ACC112 (cell line): ENCODE results near the gene MRC1.
"Not testable (repeated sequence)": the region's sequence is repeated elsewhere in the genome, so short reads cannot be mapped to it uniquely, and the experiment has no call there.

ENCODE experiments used
- H2AFZ ChIP-seq: fragments of 200-600 bp; sonication (generic); one replicate; pipeline ENCODE4 v1.6.0; 2017; ENCODE audit warnings: antibody characterized with exemption, low read length; ENCODE audit not compliant: unreplicated experiment
- H3K27ac ChIP-seq: fragments of 200-600 bp; sonication (generic); 2 replicates; pipeline ENCODE4 v1.5.1; 2014; ENCODE audit warnings: low read depth, mild to moderate bottlenecking, antibody characterized with exemption, low read length, moderate library complexity
- H3K27me3 ChIP-seq: fragments of 200-600 bp; sonication (generic); 2 replicates; pipeline ENCODE4 v1.6.1; 2014; ENCODE audit warnings: mild to moderate bottlenecking, antibody characterized with exemption, low read length, moderate library complexity, mixed read lengths; ENCODE audit not compliant: insufficient read depth
- H3K36me3 ChIP-seq: fragments of 200-600 bp; sonication (generic); 2 replicates; pipeline ENCODE4 v1.6.1; 2016; ENCODE audit warnings: mild to moderate bottlenecking, antibody characterized with exemption, low read length, moderate library complexity, mixed read lengths; ENCODE audit not compliant: insufficient read depth
- H3K4me1 ChIP-seq: fragments of 200-600 bp; sonication (generic); one replicate; pipeline ENCODE4 v1.6.1; 2016; ENCODE audit warnings: low read length, mixed read lengths; ENCODE audit not compliant: insufficient read depth, unreplicated experiment, control insufficient read depth
- H3K4me3 ChIP-seq: fragments of 200-600 bp; sonication (generic); 2 replicates; pipeline ENCODE4 v1.5.1; 2014; ENCODE audit warnings: mild to moderate bottlenecking, low read depth, low read length
- H3K79me2 ChIP-seq: fragments of 200-600 bp; sonication (generic); one replicate; pipeline ENCODE4 v1.6.0; 2016; ENCODE audit warnings: low read length; ENCODE audit not compliant: control insufficient read depth, unreplicated experiment, insufficient read depth

The MRC1 gene

DNA sequence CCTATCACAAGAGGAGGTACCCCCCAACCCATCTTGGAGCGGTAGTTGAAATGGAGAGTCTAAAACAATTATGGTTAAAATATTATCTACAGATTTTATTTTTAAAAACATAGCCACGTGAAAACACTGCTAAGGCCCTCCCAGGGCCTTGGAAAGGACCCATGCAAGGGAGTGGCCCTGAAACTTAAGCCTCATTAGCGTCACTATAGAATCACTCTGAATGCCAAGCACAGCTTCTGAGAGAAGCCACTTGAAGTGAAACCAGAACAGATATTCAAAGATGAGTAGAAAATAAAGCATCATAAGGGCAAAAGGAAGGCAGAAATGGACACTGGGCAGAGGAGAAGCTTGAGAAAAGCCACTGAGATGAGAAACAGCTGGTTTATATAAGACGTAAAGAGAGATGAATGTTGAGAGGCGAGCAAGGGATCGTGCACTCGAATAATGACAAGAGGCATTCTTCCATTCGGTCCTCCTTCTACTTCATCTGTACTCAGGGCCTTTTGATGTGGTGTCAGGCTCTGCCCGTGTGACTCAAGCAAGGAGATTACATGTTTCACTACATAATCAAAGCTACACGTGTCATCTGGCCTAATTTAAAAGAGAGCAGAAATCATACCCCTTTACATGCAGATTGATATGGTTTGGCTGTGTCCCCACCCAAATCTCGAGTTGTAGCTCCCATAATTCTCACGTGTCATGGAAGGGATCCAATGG, 109.2 kb downstream of the MRC1 start:
- Histone ChIP-seq H3K36me3 (no peaks in the 10 kb centered on the region), H3K4me1 (peaks cover 7% of the 10 kb centered on the region), H3K27ac (no peak overlapping the region), H3K79me2 (no peaks in the 10 kb centered on the region), H2AFZ (no peak overlapping the region), H3K4me3 (no peak overlapping the region), H3K27me3 (no peaks in the 10 kb centered on the region)

DNA sequence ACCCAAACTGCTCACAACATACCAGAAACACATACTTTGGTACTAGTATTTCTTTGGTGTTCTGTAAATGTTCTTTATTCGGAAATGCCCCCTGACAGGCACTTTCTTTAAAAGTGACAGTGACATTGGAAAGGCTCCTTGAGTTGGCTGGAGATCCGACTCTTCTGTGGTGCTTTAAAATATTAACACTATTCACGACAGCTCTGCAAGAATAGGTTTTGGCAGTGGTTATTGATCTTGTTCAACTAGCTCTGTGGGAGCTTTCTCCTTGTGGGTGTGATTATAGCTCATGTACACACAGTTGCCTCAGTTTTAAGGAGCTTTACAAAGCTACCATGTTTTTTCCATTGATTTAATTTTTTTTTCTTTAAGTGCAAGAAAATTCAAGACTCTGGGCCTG, 112.2 kb downstream of the MRC1 start:
- H3K4me3 ChIP-seq, result no peak overlapping the region
- no peaks in the 10 kb centered on the region for H3K79me2 ChIP-seq
- no peak overlapping the region for H3K27ac ChIP-seq
- H3K27me3 ChIP-seq, result no peaks in the 10 kb centered on the region
- H3K36me3 ChIP-seq, result no peaks in the 10 kb centered on the region
- H3K4me1 ChIP-seq, result peaks cover 20% of the 10 kb centered on the region
- H2AFZ ChIP-seq, result no peak overlapping the region

DNA sequence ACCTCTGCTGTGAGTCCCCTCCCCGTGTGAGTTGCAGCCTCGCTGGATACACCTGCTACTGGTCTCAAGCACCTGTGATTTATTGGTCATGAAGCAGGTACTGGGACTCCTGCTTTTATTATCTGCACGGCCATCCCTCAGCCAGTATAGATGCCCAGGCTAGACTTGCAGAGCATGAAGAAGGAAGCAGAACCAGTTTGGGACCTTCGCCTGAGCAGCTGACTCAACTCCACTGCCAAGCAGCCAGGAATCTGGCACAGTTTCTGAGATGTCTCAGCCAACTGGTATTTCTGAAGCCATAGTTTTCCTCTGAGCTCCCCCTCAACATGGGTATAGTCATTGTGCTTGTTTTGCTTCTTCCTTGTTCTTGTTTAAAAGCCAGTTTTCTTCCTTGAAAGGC, 114.6 kb downstream of the MRC1 start:
- peak overlapping the region; percentile 71 for H3K27ac ChIP-seq
- peaks cover 20% of the 10 kb centered on the region for H3K4me1 ChIP-seq
- H3K27me3 ChIP-seq, result no peaks in the 10 kb centered on the region
- H2AFZ ChIP-seq, result peak overlapping the region; percentile 19
- H3K79me2 ChIP-seq, result no peaks in the 10 kb centered on the region
- H3K4me3 ChIP-seq, result no peak overlapping the region; the same call in 1 of the 2 replicates
- no peaks in the 10 kb centered on the region for H3K36me3 ChIP-seq

DNA sequence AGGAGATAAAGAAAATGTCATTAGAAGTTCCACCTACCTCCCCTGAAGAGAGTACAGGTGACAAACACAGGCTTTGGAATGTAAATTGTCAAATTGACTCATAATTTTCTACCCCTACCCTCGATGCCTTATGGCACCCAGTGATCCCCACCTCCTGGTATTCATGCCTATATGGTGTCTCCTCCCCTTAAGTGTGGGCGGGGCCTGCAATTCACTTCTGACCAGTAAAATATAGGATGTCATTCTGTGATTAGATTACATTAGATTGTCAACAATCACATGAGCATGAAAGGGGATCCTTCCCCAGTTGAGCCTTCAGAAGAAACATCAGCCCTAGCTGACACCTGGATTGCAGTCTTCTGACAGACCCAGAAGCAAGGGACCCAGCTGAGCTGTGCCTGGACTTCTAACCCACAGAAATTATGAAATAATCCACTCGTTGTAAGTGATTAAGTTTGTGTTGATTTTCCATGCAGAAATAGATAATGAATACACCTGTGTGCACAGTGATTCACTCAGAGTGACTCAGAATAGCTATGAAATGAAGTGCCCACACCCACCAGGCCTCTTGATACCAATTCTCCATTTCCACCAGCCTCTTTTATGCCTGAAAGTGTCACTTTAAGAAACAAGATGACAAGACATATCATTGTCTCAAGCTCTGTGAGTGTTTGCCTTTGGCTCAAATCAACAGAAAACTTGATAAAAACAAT, 134.0 kb downstream of the MRC1 start:
- no peak overlapping the region for H2AFZ ChIP-seq
- no peaks in the 10 kb centered on the region for H3K4me1 ChIP-seq
- no peaks in the 10 kb centered on the region for H3K36me3 ChIP-seq
- no peak overlapping the region for H3K4me3 ChIP-seq
- H3K79me2 ChIP-seq, result no peaks in the 10 kb centered on the region
- no peak overlapping the region for H3K27ac ChIP-seq
- no peaks in the 10 kb centered on the region for H3K27me3 ChIP-seq

DNA sequence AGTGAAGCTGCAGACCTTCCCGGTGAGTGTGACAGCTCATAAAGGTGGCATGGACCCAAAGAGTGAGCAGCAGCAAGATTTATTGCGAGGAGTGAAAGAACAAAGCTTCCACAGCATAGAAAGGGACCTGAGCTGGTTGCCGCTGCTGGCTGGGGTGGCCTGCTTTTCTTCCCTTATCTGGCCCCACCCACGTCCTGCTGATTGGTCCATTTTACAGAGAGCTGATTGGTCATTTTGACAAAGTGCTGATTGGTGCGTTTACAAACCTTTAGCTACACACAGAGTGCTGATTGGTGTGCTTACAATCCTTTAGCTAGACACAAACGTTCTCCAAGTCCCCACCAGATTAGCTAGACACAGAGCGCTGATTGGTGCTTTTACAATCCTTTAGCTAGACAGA, 141.1 kb downstream of the MRC1 start:
- H3K79me2 ChIP-seq, H2AFZ ChIP-seq, H3K27ac ChIP-seq, H3K4me3 ChIP-seq, H3K27me3 ChIP-seq, H3K36me3 ChIP-seq: not testable (repeated sequence)
- H3K4me1 ChIP-seq, result peaks cover 20% of the 10 kb centered on the region

DNA sequence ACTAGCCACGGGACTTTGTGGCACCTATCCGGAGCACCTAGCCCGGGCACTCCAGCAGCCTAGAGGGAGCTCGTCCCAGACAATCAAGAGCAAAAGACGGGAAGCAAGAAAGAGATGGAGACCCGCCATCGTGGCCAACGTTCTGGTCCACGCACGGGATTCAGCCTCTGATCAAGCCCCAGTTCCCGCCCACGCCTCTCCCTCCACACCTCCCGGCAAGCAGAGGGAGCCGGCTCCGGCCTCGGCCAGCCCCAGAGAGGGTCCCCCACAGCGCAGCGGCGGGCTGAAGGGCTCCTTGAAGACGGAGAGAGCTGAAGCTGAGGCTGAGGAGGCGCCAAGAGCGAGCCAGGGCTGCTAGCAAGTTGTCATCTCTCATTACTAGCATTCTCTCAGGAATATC, 141.6 kb downstream of the MRC1 start:
- no peaks in the 10 kb centered on the region for H3K36me3 ChIP-seq
- H3K79me2 ChIP-seq, result no peaks in the 10 kb centered on the region
- H3K4me1 ChIP-seq, result peaks cover 21% of the 10 kb centered on the region
- H3K27ac ChIP-seq, result no peak overlapping the region
- H3K4me3 ChIP-seq, result no peak overlapping the region
- H2AFZ ChIP-seq, result no peak overlapping the region
- no peaks in the 10 kb centered on the region for H3K27me3 ChIP-seq

DNA sequence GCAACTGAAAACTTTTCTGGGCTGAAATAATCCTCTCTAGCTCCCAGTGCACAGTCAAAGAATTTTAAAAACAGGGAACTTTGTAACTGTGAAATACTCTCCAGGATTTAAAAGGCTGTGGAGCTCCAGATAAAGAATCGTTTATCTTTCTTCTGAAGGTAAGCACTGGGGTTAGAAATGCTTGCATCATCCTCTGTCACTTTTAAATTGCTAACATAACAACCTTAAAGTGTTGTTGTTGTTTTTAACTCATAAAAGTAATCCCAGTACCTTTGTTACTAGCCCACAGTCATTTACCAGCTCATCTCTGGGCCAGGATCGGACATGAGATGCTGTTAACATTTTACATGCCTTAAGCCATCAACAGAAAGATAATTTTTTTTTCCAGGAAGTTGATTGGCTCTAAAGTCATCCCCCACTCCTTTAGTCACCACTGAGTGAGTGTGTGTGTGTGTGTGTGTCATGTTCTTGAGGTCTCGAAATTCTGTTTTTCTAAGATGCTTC, 142.8 kb downstream of the MRC1 start, which contains the start of gene SLC39A12:
TSS of gene SLC39A12 (plus strand) at position 51 of the 504 bp plus-strand sequence. CDS start 1,359 bp downstream, outside the sequence.
- Histone ChIP-seq H3K4me1 (peaks cover 21% of the 10 kb centered on the region), H3K79me2 (no peaks in the 10 kb centered on the region), H3K4me3 (no peak within 1 kb of the TSS), H3K36me3 (no peaks in the 10 kb centered on the region), H3K27me3 (no peaks in the 10 kb centered on the region), H3K27ac (peak within 1 kb of the TSS; percentile 42), H2AFZ (peak within 1 kb of the TSS; percentile 88)

DNA sequence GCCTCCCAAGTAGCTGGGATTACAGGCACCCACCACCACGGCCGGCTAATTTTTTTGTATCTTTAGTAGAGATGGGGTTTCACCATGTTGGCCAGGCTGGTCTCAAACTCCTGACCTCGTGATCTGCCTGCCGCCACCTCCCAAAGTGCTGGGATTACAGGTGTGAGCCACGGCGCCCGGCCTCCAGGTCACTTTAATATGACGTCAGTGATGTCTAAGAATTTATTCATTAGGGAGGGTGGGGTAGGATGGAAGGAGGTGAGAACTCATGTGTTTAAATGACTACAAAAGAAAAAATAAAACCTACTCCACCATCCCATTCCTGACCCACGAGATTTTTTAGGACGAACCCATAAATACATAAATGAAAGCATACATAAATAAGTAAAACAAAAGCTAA, 145.2 kb downstream of the MRC1 start:
- Histone ChIP-seq H3K4me1 (peaks cover 21% of the 10 kb centered on the region), H3K27ac (0 out of 2 replicates have a peak overlapping the region, but pooled peaks have one; percentile 1)
- H3K27me3 ChIP-seq, H2AFZ ChIP-seq, H3K4me3 ChIP-seq, H3K36me3 ChIP-seq, H3K79me2 ChIP-seq: not testable (repeated sequence)

DNA sequence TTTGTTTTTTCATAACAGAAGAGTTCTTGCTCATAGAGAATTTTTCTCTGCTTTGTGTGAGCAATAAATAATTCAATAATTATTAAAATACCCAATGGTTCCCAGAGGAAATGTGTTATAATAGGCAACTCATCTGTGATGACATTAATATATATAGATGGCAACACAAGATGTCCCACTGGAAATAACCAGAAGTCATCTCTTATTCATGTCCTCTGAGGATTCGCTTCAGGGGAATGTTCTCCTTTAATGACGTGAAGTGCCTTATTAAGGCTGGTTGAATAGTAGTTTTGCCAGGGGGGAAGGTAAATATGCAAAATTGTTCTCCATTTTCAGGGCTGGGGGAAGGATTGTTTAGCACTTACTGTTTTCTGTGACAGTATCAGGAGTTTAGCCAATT, 145.7 kb downstream of the MRC1 start:
- no peaks in the 10 kb centered on the region for H3K36me3 ChIP-seq
- H2AFZ ChIP-seq, result no peak overlapping the region
- H3K4me3 ChIP-seq, result no peak overlapping the region
- no peaks in the 10 kb centered on the region for H3K79me2 ChIP-seq
- H3K27ac ChIP-seq, result peak overlapping the region; percentile 61
- H3K27me3 ChIP-seq, result no peaks in the 10 kb centered on the region
- peaks cover 21% of the 10 kb centered on the region for H3K4me1 ChIP-seq

DNA sequence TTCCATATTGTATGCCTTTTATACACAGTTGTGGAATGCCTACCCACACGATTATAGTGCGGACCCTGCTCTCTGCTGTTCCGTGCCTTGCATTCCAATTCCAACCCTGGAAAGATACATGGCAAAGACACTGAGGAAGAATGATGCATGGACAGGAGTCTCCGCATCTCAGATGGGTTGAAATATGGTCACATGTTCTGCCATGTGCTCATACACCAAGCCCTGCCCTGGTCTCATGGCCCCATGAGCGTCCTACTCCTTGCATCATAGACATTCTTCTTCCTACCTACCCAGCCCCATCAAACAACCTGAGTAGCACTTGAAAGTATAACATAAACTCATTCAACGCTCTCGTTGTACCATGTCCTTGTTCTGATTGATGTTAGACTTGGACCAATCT, 148.9 kb downstream of the MRC1 start:
- Histone ChIP-seq H2AFZ (no peak overlapping the region), H3K4me3 (no peak overlapping the region), H3K79me2 (no peaks in the 10 kb centered on the region), H3K27me3 (no peaks in the 10 kb centered on the region; the same call in 1 of the 2 replicates), H3K36me3 (no peaks in the 10 kb centered on the region), H3K27ac (no peak overlapping the region), H3K4me1 (peaks cover 12% of the 10 kb centered on the region)

DNA sequence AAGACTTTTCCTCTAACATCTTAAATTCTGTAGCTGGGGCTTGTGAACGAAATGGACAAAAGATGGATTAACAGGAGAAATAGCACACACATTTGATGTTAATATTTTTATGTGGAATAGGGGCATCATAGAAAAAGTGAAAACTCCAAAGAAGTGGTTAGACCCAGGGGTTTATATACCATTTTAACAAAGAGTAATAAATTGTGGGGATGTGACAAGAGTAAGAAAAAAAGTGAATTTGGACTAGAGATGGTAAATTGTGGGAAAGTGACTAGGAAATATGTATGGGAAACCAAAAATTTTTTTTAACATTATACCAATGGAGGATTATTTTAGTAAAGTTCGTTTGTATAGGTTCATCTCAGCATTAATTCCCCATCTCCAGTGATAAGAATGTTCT, 150.7 kb downstream of the MRC1 start:
- Histone ChIP-seq H3K79me2 (no peaks in the 10 kb centered on the region), H3K4me3 (no peak overlapping the region), H2AFZ (no peak overlapping the region), H3K4me1 (peaks cover 5% of the 10 kb centered on the region), H3K36me3 (no peaks in the 10 kb centered on the region), H3K27ac (no peak overlapping the region), H3K27me3 (no peaks in the 10 kb centered on the region; the same call in 1 of the 2 replicates)
